Astrocyte of the cerebellum (primary cell): Measurements from ENCODE around the gene SYT8.
"Not testable (repeated sequence)": the region's sequence is repeated elsewhere in the genome, so short reads cannot be mapped to it uniquely, and the experiment has no call there.

Source experiments
- DNase-seq: peaks from one replicate; pipeline ENCODE4 v3.0.0-alpha.2; 2011; ENCODE audit warnings: low read depth
- H3K4me3 ChIP-seq: 2 replicates; pipeline ENCODE4 v1.5.1; 2011; ENCODE audit warnings: mild to moderate bottlenecking, low read depth, low read length, moderate library complexity
- in situ Hi-C: cut with HindIII; loops from 2 replicates; pipeline ENCODE4 v1.10.0; 2017; ENCODE audit warnings: low sequenced_read_pairs
- TF ChIP-seq, protein P1 (sequence below): IDR thresholded peaks from 2 replicates; pipeline ENCODE4 v1.5.1; 2012; ENCODE audit warnings: low read length, low read depth, moderate library complexity, mild to moderate bottlenecking; ENCODE audit errors: missing control alignments

SYT8 gene

DNA sequence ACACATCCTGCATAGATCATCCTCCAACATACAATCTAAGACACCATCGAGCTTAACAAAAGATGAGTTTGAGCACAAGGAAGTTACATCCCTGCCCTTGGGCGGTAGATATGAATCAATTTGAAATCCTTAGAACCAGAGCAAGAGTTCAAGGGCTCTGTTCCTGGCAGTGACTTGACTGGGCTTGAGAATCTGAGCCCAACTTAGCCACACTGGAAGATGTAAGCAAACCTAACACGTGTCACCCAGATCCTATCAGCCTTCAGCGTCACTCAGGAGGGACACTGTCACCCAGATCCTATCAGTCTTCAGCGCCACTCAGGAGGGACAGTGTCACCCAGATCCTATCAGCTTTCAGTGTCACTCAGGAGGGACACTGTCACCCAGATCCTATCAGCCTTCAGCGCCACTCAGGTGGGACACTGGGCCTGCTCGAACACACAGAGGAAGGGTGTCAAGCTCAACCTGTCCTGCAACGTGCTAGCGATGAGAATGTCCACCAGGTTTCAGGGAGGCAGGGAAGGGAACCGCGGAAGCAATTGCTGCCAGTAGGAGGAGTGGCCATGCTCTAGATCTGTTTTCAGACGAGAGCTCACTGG is 38.3 kb upstream of the SYT8 start:
- in situ Hi-C loops: no loop called here
- no peak overlapping the region for H3K4me3 ChIP-seq
- TF ChIP-seq, protein P1, sequence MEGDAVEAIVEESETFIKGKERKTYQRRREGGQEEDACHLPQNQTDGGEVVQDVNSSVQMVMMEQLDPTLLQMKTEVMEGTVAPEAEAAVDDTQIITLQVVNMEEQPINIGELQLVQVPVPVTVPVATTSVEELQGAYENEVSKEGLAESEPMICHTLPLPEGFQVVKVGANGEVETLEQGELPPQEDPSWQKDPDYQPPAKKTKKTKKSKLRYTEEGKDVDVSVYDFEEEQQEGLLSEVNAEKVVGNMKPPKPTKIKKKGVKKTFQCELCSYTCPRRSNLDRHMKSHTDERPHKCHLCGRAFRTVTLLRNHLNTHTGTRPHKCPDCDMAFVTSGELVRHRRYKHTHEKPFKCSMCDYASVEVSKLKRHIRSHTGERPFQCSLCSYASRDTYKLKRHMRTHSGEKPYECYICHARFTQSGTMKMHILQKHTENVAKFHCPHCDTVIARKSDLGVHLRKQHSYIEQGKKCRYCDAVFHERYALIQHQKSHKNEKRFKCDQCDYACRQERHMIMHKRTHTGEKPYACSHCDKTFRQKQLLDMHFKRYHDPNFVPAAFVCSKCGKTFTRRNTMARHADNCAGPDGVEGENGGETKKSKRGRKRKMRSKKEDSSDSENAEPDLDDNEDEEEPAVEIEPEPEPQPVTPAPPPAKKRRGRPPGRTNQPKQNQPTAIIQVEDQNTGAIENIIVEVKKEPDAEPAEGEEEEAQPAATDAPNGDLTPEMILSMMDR: no peak
- no peak for DNase-seq

DNA sequence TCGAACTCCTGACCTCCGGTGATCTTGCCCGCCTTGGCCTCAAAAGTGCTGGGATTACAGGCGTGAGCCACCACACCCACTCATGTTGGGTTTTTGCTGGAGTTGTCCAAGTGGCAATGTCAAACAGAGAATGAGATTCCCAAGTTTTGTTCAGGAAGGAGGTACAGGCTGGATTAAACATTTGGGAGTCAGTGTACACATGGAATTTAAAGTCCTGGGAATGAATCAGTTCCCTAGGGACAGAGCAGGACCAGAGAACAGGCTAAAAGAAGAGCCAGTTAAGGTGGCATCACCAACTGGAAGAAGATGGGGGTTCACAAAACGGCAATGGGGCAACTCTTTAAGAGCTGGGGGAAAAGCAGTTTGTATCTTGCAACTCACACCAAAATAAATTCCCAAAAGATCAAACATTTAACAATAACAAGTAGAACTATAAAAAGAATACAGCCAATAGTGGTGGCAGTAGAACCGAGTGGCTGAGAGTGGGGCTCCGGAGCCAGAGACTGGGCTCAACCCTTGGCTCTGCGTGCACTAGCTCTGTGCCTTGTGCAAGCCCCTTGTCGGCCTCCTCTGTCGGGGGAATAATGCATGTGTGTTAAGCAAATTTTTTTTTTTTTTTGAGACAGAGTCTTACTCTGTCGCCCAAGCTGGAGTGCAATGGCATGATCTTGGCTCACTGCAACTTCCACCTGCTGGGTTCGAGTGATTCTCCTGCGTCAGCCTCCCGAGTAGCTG is 37.2 kb upstream of the SYT8 start:
- H3K4me3 ChIP-seq: no peak overlapping the region
- in situ Hi-C loops: no loop called here
- TF ChIP-seq, protein P1: no peak
- DNase-seq: no peak

DNA sequence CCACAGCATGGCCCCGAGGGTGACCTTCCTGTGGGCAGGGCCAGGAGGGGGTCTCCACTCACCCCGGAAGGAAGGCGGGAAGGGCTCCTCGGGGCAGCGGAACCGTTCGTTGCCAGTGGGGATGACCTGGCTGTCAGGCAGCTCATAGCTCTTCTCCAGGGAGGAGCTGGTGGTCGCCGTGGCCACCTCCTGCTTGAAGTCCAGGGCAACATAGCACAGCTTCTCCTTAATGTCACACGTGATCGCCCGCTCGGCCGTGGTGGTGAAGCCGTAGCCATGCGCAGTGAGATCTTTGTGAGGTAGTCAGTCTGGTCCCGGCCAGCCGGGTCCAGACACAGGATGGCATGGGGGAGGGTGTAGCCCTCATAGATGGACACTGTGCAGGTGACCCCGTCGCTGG is 31.5 kb upstream of the SYT8 start:
- no peak overlapping the region for H3K4me3 ChIP-seq
- no peak for DNase-seq
- TF ChIP-seq, protein P1: no peak
- in situ Hi-C loops: no loop called here

DNA sequence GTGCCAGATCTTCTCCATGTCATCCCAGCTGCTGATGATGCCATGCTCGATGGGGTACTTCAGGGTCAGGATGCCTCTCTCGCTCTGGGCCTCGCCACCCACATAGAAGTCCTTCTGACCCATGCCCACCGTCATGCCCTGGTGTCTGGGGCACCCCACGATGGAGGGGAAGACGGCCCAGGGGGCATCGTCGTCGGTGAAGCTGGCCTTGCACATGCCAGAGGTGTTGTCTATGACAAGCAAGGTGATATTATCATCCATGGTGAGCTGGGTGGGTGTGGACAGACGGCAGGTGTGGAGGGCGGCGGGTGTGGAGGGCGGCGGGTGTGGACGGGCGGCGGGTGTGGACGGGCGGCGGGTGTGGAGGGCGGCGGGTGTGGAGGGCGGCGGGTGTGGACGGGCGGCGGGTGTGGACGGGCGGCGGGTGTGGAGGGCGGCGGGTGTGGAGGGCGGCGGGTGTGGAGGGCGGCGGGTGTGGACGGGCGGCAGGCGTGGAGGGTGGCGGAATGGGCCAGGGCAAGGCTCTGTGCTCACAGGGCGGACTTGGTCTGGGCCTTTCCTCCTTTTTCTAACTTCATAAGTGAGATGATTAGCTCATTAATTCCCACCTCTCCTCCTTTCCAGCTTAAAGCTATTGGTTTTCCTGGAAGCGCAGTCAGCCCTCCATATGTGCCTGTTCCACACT is 30.8 kb upstream of the SYT8 start:
- H3K4me3 ChIP-seq, DNase-seq, in situ Hi-C loops: not testable (repeated sequence)

DNA sequence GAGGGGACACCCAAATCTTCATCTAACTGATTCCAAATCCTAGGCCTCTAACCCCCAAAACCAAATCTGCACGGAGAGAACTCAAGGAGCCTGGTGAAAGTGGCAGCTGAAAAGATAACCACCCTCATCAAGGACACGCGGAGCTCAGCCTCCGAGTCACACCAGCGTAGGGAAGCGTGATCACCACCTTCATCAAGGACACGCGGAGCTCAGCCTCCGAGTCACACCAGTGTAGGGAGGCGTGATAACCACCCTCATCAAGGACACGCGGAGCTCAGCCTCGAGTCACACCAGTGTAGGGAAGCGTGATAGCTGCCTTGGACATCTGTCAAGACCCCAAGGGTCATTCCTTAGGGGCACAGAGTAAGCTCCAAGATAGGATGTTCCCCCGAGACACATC is 29.3 kb upstream of the SYT8 start:
- no peak for DNase-seq
- H3K4me3 ChIP-seq: no peak overlapping the region
- in situ Hi-C loops: no loop called here
- TF ChIP-seq, protein P1: no peak

DNA sequence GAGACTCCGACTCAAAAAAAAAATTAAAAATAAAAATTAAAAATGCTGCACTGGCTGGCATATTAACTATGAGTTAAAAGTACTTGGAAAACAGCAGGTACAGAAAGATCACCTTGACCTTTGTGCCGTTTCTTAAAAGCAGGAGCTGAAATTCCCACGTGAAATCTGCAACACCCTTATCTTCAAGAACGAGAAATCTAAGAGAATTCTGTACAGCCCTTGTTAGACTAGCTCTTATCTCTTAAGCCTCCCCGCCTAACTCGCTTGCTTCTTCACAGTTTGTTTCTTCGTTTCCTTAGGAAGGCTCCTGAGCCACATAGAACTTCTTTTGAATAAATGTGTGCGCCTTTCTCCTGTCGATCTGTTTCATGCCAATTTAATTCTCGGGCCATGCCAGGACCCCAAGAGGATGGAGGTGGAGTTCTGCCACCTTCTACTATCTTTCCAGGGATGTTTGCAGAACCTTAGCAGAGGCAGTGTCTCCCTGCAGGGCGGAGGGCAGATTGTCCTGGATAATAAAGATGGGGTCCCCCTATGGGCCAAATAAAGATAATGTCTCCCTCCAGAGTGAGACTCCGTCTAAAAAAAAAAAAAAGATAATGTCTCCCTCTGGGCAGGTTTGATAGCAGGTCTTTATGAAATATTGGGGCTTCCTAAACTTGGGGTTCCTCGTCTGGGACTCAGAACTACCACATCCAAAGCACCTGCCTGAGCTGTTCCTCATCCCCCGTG is 27.4 kb upstream of the SYT8 start:
- TF ChIP-seq, protein P1: no peak
- in situ Hi-C loops: no loop called here
- H3K4me3 ChIP-seq: no peak overlapping the region
- DNase-seq: no peak

DNA sequence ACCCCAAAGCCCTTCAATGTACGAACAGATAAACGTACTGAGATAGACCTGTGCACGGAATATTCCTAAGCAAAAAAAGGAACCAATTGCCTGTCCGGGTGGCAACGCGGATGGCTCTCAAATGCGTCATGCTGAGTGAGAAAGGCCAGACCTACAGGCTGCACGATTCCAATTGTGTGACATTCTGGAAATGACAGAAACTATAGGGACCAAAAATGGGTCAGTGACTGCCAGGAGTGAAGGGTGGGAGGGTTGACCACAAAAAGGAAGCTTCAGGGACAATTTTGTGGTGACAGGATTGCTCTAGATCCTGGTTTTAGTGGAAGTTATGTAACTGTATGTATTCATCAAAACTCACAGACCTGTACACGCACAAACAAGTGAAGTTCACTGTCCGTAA is 24.0 kb upstream of the SYT8 start:
- DNase-seq: no peak
- H3K4me3 ChIP-seq: no peak overlapping the region
- TF ChIP-seq, protein P1: no peak
- in situ Hi-C loops: no loop called here
